Fibroblast of skin of scalp (primary cell): Measurements from ENCODE around the gene GPD1L.
"Not testable (repeated sequence)": the region's sequence is repeated elsewhere in the genome, so short reads cannot be mapped to it uniquely, and the experiment has no call there.

ENCODE experiments used
- DNase-seq: peaks from one replicate; pipeline ENCODE4 v3.0.0-alpha.2; 2013

Gene GPD1L

GRCh38 chr3:32186097-32186496 lies 79.7 kb downstream of the GPD1L start:
- DNase-seq, result no peak

GRCh38 chr3:32186876-32187275 lies 80.5 kb downstream of the GPD1L start:
- DNase-seq, result no peak

- DNase-seq, result no peak
These were observed 83.3 kb downstream of the GPD1L start for GRCh38 chr3:32189693-32190092.

- not testable (repeated sequence) for DNase-seq
These were observed 84.1 kb downstream of the GPD1L start for GRCh38 chr3:32190556-32190955.

GRCh38 chr3:32193101-32193500 lies 86.7 kb downstream of the GPD1L start:
- DNase-seq, result no peak

GRCh38 chr3:32194653-32195052 lies 88.2 kb downstream of the GPD1L start:
- DNase-seq, result no peak

- DNase-seq, result no peak
These were observed 89.6 kb downstream of the GPD1L start for GRCh38 chr3:32195995-32196540.

- DNase-seq, result no peak
These were observed 91.6 kb downstream of the GPD1L start for GRCh38 chr3:32197991-32198390.

GRCh38 chr3:32198714-32199113 lies 92.3 kb downstream of the GPD1L start:
- no peak for DNase-seq

- no peak for DNase-seq
These were observed 94.1 kb downstream of the GPD1L start for GRCh38 chr3:32200490-32200889.

GRCh38 chr3:32200992-32201758 lies 94.8 kb downstream of the GPD1L start:
- DNase-seq, result no peak

- no peak for DNase-seq
These were observed 96.1 kb downstream of the GPD1L start for GRCh38 chr3:32202496-32202895.

GRCh38 chr3:32203854-32204253 lies 97.4 kb downstream of the GPD1L start:
- no peak for DNase-seq

GRCh38 chr3:32208447-32208846 lies 102.0 kb downstream of the GPD1L start:
- no peak for DNase-seq

- DNase-seq, result no peak
These were observed 108.8 kb downstream of the GPD1L start for GRCh38 chr3:32215185-32215584.

GRCh38 chr3:32216172-32216783 lies 109.9 kb downstream of the GPD1L start:
- DNase-seq, result no peak

- no peak for DNase-seq
These were observed 110.9 kb downstream of the GPD1L start for GRCh38 chr3:32217339-32217738.
